ENCODE measurements around the gene ZNF274.
"Not testable (repeated sequence)": the region's sequence is repeated elsewhere in the genome, so short reads cannot be mapped to it uniquely, and the experiment has no call there.

ZNF274 gene

GRCh38 chr19:58212336-58213074, 29.6 kb downstream of the ZNF274 start:
- no peak for DNase-seq (ENCODE audit: low spot score)

- no peak for DNase-seq (ENCODE audit: low spot score)
Observed at GRCh38 chr19:58213075-58213369, 30.2 kb downstream of the ZNF274 start.

GRCh38 chr19:58217069-58217481, 34.2 kb downstream of the ZNF274 start:
- DNase-seq (ENCODE audit: low spot score): no peak

- DNase-seq (ENCODE audit: low spot score): no peak
Observed at GRCh38 chr19:58217607-58218391, 34.9 kb downstream of the ZNF274 start.

- no peak for DNase-seq (ENCODE audit: low spot score)
Observed at GRCh38 chr19:58218899-58219298, 36.0 kb downstream of the ZNF274 start.

GRCh38 chr19:58227964-58228584, 45.2 kb downstream of the ZNF274 start:
- peak; percentile 48 for DNase-seq (ENCODE audit: low spot score)

GRCh38 chr19:58228585-58229254, 45.9 kb downstream of the ZNF274 start, which contains the start of gene ZNF544:
Gene ZNF544 (plus strand): TSS chr19:58228914. CDS start chr19:58244024, 15,110 bp downstream.
- DNase-seq (ENCODE audit: low spot score): peak; percentile 80

- peak; percentile 34 for DNase-seq (ENCODE audit: low spot score)
Observed at GRCh38 chr19:58229255-58229639, 46.4 kb downstream of the ZNF274 start.

GRCh38 chr19:58237324-58237723, 54.5 kb downstream of the ZNF274 start:
- DNase-seq (ENCODE audit: low spot score): no peak

GRCh38 chr19:58243351-58243750, 60.5 kb downstream of the ZNF274 start:
- no peak for DNase-seq (ENCODE audit: low spot score)

- no peak for DNase-seq (ENCODE audit: low spot score)
Observed at GRCh38 chr19:58248886-58249285, 66.0 kb downstream of the ZNF274 start.

- DNase-seq (ENCODE audit: low spot score): no peak
Observed at GRCh38 chr19:58252102-58252685, 69.3 kb downstream of the ZNF274 start.

GRCh38 chr19:58258259-58258658, 75.4 kb downstream of the ZNF274 start:
- DNase-seq (ENCODE audit: low spot score): not testable (repeated sequence)

- no peak for DNase-seq (ENCODE audit: low spot score)
Observed at GRCh38 chr19:58261600-58261967, 78.7 kb downstream of the ZNF274 start.

GRCh38 chr19:58261968-58262921, 79.4 kb downstream of the ZNF274 start:
- no peak for DNase-seq (ENCODE audit: low spot score)

GRCh38 chr19:58262922-58263296, 80.0 kb downstream of the ZNF274 start:
- DNase-seq (ENCODE audit: low spot score): no peak
